ENCODE results near the gene PRSS36. TPM values are rescaled to one million over a fixed set of nuclear protein-coding genes. Genes with fewer than 3 reads are reported as not detected.

The PRSS36 gene
- total and polyA plus RNA-seq, 7 donors = 0.24 to 1.7 (median 0.69) TPM

DNA sequence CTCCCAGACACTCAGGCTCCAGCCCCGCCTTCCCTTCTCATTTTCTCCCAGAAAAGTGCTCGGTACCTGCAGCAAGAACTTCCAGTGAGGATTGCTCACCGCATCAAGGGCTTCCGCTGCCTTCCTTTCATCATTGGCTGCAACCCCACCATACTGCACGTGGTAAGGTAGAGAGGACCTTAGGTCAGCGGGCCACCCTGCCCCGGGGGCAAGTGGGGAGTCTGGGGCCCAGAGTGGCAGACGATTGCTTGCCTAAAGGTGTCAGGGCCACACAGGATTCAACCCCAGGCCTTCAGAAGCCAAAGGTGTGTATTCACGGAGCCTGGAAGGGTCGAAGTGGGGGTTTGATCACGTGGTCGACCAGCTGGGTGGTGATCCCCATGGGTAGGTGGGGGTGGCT lies 40.2 kb downstream of the PRSS36 start:
- TF ChIP-seq, protein P1, sequence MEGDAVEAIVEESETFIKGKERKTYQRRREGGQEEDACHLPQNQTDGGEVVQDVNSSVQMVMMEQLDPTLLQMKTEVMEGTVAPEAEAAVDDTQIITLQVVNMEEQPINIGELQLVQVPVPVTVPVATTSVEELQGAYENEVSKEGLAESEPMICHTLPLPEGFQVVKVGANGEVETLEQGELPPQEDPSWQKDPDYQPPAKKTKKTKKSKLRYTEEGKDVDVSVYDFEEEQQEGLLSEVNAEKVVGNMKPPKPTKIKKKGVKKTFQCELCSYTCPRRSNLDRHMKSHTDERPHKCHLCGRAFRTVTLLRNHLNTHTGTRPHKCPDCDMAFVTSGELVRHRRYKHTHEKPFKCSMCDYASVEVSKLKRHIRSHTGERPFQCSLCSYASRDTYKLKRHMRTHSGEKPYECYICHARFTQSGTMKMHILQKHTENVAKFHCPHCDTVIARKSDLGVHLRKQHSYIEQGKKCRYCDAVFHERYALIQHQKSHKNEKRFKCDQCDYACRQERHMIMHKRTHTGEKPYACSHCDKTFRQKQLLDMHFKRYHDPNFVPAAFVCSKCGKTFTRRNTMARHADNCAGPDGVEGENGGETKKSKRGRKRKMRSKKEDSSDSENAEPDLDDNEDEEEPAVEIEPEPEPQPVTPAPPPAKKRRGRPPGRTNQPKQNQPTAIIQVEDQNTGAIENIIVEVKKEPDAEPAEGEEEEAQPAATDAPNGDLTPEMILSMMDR (IDR thresholded peaks at IDR 0.05) = no peak
- peak overlapping the region; percentile 86 for H3K4me3 ChIP-seq
- H3K27me3 ChIP-seq (ENCODE audit: insufficient read depth in 3 of 3, low read length in 2 of 3) = no peaks in the 10 kb centered on the region
- DNase-seq (no peak), ATAC-seq (no peak)
- H3K9me3 ChIP-seq = no peaks in the 10 kb centered on the region
- WGBS, 3 donors = 74 to 84% (median 75%) methylated on average over 12 of the region's 12 CpGs
- H3K27ac ChIP-seq = peak overlapping the region; percentile 90
- H3K4me1 ChIP-seq = peaks cover 32% of the 10 kb centered on the region
- intact Hi-C loops (cut with DNase I) = loop anchor here (5.0 kb wide), 2 partner anchors 33 to 343 kb away; no protein-coding TSS in a partner anchor
- peaks cover 2 to 29% of the 10 kb centered on the region in 2 donors for H3K36me3 ChIP-seq (ENCODE audit: insufficient read depth in 1 of 2, low read depth in 1 of 2)

DNA sequence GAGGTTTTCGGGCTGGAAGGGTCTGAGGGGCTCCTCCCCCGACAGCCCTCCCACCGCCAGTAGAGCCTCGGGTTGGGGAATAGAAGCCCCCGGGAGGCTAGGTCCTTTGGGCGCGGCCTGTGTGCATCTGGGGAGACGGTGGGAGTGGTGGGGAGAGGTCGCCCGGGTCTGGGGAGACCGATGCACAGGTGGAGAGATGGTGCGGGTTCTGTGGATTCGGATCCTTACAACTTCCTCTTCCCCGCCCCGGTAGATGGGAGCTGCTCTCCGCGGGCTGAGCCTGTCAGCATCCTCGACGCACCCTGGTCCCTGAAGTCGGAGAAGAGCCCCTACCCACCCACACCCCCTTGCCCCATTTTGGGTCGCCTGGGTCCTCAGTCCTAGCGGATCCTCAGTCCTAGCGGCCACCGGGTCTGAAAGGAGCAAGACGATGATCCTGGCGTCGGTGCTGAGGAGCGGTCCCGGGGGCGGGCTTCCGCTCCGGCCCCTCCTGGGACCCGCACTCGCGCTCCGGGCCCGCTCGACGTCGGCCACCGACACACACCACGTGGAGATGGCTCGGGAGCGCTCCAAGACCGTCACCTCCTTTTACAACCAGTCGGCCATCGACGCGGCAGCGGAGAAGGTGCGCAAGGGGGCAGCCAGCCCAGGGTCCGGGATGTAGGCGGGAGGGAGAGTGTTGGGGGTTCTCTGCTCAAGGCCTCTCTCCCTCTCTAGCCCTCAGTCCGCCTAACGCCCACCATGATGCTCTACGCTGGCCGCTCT lies 40.9 kb downstream of the PRSS36 start:
- TF ChIP-seq, protein P1 (IDR thresholded peaks at IDR 0.05) = no peak
- no peak for ATAC-seq
- peaks cover 32% of the 10 kb centered on the region for H3K4me1 ChIP-seq

DNA sequence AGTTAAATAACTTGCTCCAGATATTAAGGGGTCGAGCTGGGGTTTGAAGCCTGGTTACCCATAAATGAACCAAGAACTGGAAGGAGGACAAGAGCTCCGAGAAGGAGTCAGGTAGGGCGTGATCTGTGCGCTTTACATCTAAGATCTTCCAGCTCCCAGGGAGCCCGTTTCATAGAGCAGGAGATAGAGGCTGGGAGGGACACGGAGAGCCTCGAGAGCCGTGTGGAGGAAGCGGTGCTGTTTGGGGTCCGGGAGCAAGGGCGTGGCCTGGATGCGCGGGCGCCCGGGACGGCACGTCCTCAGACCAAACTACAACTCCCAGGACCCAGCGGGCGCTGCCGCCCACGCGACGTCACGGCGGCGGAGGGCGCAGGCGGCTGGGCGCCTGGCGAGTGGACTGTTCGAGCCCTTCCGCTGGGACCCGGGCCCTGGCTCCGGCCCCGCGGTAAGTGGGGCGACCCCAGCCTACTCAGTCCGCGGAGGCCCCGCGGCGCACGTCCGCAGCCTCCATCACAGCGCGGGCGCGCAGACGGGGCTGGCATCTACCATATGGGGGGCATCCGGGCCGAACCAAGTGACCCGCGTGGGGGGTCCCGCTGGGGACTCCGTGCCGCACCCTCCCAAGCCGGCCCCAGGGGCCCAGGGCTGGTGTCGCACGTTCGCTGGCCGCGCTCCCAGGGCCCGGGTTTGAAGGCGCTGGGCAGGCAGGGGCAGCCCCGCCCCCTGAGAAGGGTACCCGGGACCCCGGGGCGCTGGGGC lies 41.7 kb downstream of the PRSS36 start, which contains the start of gene BCKDK:
BCKDK (plus strand) TSS at position 352 of the 759 bp plus-strand sequence. CDS start 838 bp downstream, outside the sequence.
- Histone ChIP-seq H3K4me3 (peak within 1 kb of the TSS; percentile 86), H3K4me1 (peaks cover 32% of the 10 kb centered on the region), H3K27ac (peak within 1 kb of the TSS; percentile 90), H3K27me3 (ENCODE audit: insufficient read depth in 3 of 3, low read length in 2 of 3) (no peaks in the 10 kb centered on the region), H3K9me3 (no peaks in the 10 kb centered on the region), H3K36me3 (ENCODE audit: insufficient read depth in 1 of 2, low read depth in 1 of 2) (peaks cover 2 to 29% of the 10 kb centered on the region in 2 donors)
- peak; percentile 62 to 74 (median 69) for ATAC-seq
- WGBS, 3 donors = 3 to 4% (median 3%) methylated on average over 62 to 68 of the region's 68 CpGs
- intact Hi-C loops (cut with DNase I) = loop anchor here (5.0 kb wide), 2 partner anchors 34 to 344 kb away; no protein-coding TSS in a partner anchor
- peak; percentile 85 to 86 for DNase-seq
- TF ChIP-seq, protein P1 (IDR thresholded peaks at IDR 0.05) = no peak

More for the DNA sequence above, 40.9 kb downstream of the PRSS36 start:
- no peak for DNase-seq
- 34 to 39% (median 37%) methylated on average over 51 to 57 of the region's 57 CpGs for WGBS, 3 donors
- Histone ChIP-seq H3K9me3 (no peaks in the 10 kb centered on the region), H3K27me3 (ENCODE audit: insufficient read depth in 3 of 3, low read length in 2 of 3) (no peaks in the 10 kb centered on the region), H3K4me3 (peak overlapping the region; percentile 86), H3K36me3 (ENCODE audit: insufficient read depth in 1 of 2, low read depth in 1 of 2) (peaks cover 2 to 29% of the 10 kb centered on the region in 2 donors), H3K27ac (peak overlapping the region; percentile 90)
- intact Hi-C loops (cut with DNase I) = loop anchor here (5.0 kb wide), 2 partner anchors 33 to 343 kb away; no protein-coding TSS in a partner anchor

DNA sequence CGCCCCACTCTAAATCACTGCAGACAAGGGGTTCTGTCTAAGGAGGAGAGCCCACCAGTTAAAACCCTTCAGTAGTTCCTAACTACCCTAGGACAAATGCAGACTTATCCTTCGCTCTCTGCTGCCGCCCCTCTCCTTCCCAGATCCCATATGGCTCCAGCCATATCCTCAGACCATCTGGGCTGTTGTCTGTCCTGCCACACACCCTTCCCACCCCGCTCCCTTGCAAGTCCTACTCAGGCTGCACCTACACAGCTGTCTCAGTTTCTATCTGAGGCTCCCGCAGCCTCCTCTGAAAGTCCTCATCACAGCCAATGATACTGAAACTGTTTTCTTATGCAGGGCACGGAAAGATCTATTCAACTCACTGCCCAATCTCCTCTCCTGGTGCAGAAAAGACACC lies 42.4 kb downstream of the PRSS36 start:
- intact Hi-C loops (cut with DNase I) = loop anchor here (5.0 kb wide), 2 partner anchors 35 to 345 kb away; no protein-coding TSS in a partner anchor
- Histone ChIP-seq H3K4me1 (peaks cover 24% of the 10 kb centered on the region), H3K27ac (peak overlapping the region; percentile 90), H3K4me3 (no peak overlapping the region), H3K27me3 (ENCODE audit: insufficient read depth in 3 of 3, low read length in 2 of 3) (no peaks in the 10 kb centered on the region), H3K36me3 (ENCODE audit: insufficient read depth in 1 of 2, low read depth in 1 of 2) (peaks cover under 1 to 27% of the 10 kb centered on the region in 2 donors), H3K9me3 (no peaks in the 10 kb centered on the region)
- TF ChIP-seq, protein P1 (IDR thresholded peaks at IDR 0.05) = no peak
- DNase-seq (no peak), ATAC-seq (no peak)
- 94 to 95% (median 94%) methylated on average over 6 of the region's 6 CpGs for WGBS, 3 donors
